Panc1 (cell line): ENCODE data around the gene PBRM1. TPM values are rescaled to one million over a fixed set of nuclear protein-coding genes. Genes with fewer than 3 reads are reported as not detected.

Experiments used
- total RNA-seq: library from RNA; stranded (reverse); gene quantifications from one replicate; pipeline ENCODE4 v1.2.1, GENCODE V29; 2021; ENCODE audit not compliant: unreplicated experiment

Gene PBRM1
- total RNA-seq, 1 experiment from 2014 or later = 43.5 TPM

Other genes starting within 250 kb of the PBRM1 start
- gene SEMA3G, start 240.8 kb downstream of the PBRM1 start, total RNA-seq = 1.6 TPM
- gene TNNC1, start 231.9 kb downstream of the PBRM1 start, total RNA-seq = 5.2 TPM
- 63.4 TPM for gene NISCH, start 230.3 kb downstream of the PBRM1 start, total RNA-seq
- gene STAB1, start 190.6 kb downstream of the PBRM1 start, total RNA-seq = 0.39 TPM
- 137 TPM for gene NT5DC2, start 152.1 kb downstream of the PBRM1 start, total RNA-seq
- 27.3 TPM for gene UQCC5, start 149.3 kb downstream of the PBRM1 start, total RNA-seq
- gene GNL3, start 119 bp upstream of the PBRM1 start, total RNA-seq = 88.9 TPM
- gene GLT8D1, start 19.9 kb upstream of the PBRM1 start, total RNA-seq = 51.3 TPM
- gene SPCS1, start 20.2 kb upstream of the PBRM1 start, total RNA-seq = 93.2 TPM
- gene NEK4, start 85.0 kb upstream of the PBRM1 start, total RNA-seq = 22.9 TPM
- 0.31 TPM for gene ITIH1, start 91.7 kb upstream of the PBRM1 start, total RNA-seq
- gene ITIH3, start 108.9 kb upstream of the PBRM1 start, total RNA-seq = 0.67 TPM
- gene ITIH4, start 144.8 kb upstream of the PBRM1 start, total RNA-seq = 1.5 TPM
- 0.49 TPM for gene MUSTN1, start 149.1 kb upstream of the PBRM1 start, total RNA-seq
- gene STIMATE, start 211.6 kb upstream of the PBRM1 start, total RNA-seq = 15.7 TPM